CD1c-positive myeloid dendritic cell (primary cell): ENCODE results near the gene SLC35D3.
"Not testable (repeated sequence)": the region's sequence is repeated elsewhere in the genome, so short reads cannot be mapped to it uniquely, and the experiment has no call there.

Source experiments
- DNase-seq: peaks from one replicate; pipeline ENCODE4 v3.0.0-alpha.2; 2016; ENCODE audit errors: extremely low spot score

Gene SLC35D3

GRCh38 chr6:136964398-136964797, 42.3 kb downstream of the SLC35D3 start:
- no peak for DNase-seq

GRCh38 chr6:136967876-136968752, 46.0 kb downstream of the SLC35D3 start:
- peak; percentile 65 for DNase-seq

- DNase-seq: no peak
Measured at GRCh38 chr6:136968837-136969236, 46.7 kb downstream of the SLC35D3 start.

GRCh38 chr6:136969433-136969832, 47.3 kb downstream of the SLC35D3 start:
- no peak for DNase-seq

- DNase-seq: no peak
Measured at GRCh38 chr6:136969930-136970329, 47.8 kb downstream of the SLC35D3 start.

- DNase-seq: no peak
Measured at GRCh38 chr6:136971609-136972008, 49.5 kb downstream of the SLC35D3 start.

- DNase-seq: not testable (repeated sequence)
Measured at GRCh38 chr6:136973781-136974180, 51.7 kb downstream of the SLC35D3 start.
